ENCODE data around the gene HAND1.

The HAND1 gene

DNA sequence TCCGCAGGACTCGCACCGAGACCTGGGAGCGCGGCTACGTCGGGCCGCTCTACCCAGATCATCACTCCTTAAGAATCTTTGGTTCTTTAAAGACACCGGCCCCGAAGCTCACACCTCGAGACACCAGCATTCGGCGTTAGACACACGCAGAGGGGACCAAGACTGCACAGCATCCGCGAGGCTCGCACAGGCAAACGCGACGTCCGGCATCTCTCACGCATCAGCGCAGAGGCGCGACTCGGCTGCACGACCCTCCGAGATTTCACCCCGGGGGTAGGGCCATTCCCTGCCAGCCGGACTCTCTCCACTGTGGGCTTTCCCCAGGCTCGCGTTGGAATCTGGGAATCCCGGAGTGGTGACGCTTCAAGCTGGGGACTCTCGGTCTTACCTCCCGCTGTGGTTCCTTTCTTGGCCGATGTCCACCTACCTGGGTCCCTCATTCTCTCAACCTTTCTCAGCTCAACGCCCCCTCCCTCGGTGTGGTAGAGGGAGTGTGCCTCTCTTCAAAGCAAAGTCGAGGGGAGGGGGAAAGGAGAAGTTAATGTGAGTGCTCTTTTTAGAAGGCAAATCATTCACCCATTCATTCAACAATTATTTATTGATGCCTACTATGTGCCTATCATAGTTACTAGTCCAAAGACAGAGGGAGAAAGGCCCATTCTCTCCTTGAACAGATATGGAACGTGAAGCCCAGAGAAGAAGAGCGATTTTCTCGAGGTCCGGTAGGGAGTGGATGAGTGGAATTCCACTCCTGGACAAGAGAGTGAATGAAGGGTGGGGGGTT is 1.3 kb upstream of the HAND1 start:
- H3K9me3 ChIP-seq (ENCODE audit: control insufficient read depth, insufficient read depth, low read length): no peaks in the 10 kb centered on the region
- no peaks in the 10 kb centered on the region for H3K36me3 ChIP-seq (ENCODE audit: insufficient read depth, low read length)
- H3K9ac ChIP-seq (ENCODE audit: low read depth, low read length): peak overlapping the region; percentile 37; the same call in 1 of the 2 replicates
- peaks cover 32% of the 10 kb centered on the region for H3K4me1 ChIP-seq (ENCODE audit: insufficient read depth, low read length)

DNA sequence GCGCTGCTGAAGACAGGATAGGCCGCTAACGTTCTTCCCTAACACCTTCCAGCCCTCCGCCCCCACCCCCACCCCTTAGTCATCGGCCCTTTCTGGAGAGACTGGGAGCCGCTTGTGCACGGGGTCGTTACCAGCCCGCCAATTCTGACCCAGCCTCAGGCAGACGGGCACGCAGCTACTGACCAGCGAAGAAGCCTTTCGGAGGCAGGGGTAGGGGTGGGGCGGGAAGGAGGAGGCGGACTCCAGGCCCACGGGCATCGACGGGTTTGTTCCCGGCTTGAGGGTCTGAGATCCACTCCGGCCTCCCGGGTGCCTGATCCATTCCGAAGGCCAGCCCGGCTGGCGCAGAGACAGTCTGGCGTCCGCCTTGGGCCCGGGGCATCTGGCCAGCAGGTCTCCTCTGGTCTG is 729 bp upstream of the HAND1 start:
- Histone ChIP-seq H3K9ac (ENCODE audit: low read depth, low read length) (peak overlapping the region; percentile 37; the same call in 1 of the 2 replicates), H3K9me3 (ENCODE audit: control insufficient read depth, insufficient read depth, low read length) (no peaks in the 10 kb centered on the region), H3K4me1 (ENCODE audit: insufficient read depth, low read length) (peaks cover 33% of the 10 kb centered on the region), H3K36me3 (ENCODE audit: insufficient read depth, low read length) (no peaks in the 10 kb centered on the region)

DNA sequence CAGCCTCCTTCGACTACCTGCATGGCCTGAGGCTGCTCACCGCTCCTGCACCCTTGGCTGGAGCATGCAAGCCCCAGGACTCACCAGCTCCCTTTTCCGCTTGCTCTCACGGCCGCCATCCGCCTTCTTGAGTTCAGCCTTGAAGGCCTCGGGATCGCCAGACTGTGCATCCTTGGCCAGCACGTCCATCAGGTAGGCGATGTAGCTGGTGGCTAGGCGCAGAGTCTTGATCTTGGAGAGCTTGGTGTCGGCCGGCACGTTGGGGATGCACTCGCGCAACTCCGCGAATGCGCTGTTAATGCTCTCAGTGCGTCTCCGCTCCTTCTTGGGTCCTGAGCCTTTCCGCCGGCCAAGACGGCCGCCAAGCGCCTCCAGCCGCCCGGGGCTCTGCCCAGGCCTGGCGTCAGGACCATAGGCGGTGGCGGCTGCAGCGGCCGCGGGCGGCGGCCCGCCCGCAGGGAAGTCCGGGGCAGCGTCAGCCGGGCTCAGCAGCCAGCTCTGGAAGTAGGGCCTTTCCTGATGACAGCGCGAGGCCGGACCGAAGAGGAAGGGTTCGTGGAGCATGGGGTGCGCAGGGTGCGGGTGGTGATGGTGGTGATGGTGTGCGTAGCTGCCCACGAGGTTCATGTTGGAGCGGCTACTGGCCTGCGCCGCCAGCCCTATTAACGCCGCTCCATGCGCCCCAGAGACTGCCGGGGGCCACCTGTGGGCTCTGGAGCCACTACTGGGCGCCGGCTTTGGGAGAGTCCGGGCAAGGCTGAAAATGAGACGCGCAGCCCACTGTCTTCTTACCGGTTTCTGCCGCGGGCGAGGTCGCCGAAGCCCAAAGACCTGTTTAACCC is 424 bp downstream of the HAND1 start:
- Histone ChIP-seq H3K9ac (ENCODE audit: low read depth, low read length) (peak overlapping the region; percentile 37; the same call in 1 of the 2 replicates), H3K4me1 (ENCODE audit: insufficient read depth, low read length) (peaks cover 33% of the 10 kb centered on the region), H3K9me3 (ENCODE audit: control insufficient read depth, insufficient read depth, low read length) (no peaks in the 10 kb centered on the region), H3K36me3 (ENCODE audit: insufficient read depth, low read length) (no peaks in the 10 kb centered on the region)

DNA sequence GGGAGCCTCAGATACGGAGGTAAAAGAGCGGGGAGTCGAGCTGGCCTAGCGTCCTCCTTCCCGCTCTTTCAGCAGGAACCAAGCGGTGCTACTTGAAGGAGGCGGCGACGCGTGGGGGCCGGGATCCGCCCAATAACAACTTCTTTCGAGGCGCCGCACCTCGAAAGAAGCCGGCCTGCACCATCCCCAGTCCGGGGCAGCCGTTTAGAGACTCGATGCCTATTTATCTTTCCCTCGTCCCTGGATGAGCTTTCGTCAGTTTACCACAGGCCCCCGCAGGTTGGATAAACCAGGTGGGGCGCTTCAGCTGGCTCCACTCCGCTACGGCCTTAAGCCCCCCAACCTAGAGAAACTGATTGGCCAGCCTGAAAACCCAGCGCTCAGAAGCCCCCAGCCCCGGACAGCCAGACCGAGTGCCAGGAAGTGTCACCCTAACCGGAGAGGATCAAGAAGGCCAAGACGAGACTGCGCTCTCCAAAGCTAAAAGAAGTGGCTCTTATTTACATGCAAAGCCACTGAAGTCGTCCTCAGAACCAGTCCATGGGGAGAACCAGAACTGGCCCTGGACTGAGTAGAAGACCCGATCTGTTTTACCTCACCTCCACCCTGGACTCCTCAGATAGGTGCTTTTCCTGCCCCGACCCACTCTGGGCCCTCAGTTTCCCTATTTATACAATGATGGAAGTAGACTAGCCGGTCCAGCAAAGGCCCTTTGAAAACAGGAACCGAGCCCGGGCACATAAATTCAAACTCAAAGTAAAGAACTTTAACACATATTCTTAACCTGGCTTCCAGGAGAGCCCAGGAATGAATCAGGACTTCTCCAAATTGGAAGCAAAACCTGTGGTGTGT is 1.4 kb downstream of the HAND1 start:
- peak overlapping the region; percentile 28; the same call in 1 of the 2 replicates for H3K9ac ChIP-seq (ENCODE audit: low read depth, low read length)
- no peaks in the 10 kb centered on the region for H3K9me3 ChIP-seq (ENCODE audit: control insufficient read depth, insufficient read depth, low read length)
- H3K4me1 ChIP-seq (ENCODE audit: insufficient read depth, low read length): peaks cover 25% of the 10 kb centered on the region; the same call in 1 of the 2 replicates
- H3K36me3 ChIP-seq (ENCODE audit: insufficient read depth, low read length): no peaks in the 10 kb centered on the region

DNA sequence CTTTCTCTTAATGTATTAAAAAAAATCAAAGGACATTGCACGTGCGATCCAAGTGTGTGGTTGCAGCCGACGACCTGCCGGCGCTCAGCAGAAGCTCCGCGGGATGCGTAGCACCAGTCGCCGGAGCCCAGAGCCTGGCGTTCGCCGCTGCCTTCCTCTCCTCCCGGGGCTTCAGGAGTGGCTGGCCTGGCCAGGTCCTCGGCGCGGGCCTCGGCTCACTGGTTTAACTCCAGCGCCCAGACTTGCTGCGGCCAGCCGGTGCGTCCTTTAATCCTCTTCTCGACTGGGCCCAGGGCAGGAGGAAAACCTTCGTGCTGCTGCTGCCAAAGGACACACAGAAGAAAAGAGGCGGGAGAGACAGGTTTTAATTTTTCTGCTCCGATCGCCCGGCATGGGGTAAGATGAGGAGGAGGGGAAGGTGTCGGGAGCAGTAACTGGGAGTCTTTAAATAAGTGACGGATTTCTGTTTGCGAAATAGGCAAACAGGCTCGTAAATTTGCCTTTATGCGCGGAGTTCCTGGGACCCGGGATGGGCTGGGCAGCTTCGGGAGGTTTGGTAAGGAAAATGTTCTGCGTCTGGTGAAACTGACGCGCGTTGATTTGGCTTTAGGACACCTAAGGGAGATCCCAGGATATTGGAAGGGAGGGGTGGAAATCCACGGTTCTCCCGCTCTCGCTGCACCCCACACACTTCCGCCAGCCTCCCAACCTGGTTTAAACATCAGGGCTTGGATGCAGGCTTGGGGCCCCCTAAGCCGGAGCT is 2.3 kb downstream of the HAND1 start:
- Histone ChIP-seq H3K9me3 (ENCODE audit: control insufficient read depth, insufficient read depth, low read length) (no peaks in the 10 kb centered on the region), H3K4me1 (ENCODE audit: insufficient read depth, low read length) (peaks cover 25% of the 10 kb centered on the region; the same call in 1 of the 2 replicates), H3K9ac (ENCODE audit: low read depth, low read length) (peak overlapping the region; percentile 28; the same call in 1 of the 2 replicates), H3K36me3 (ENCODE audit: insufficient read depth, low read length) (no peaks in the 10 kb centered on the region)

DNA sequence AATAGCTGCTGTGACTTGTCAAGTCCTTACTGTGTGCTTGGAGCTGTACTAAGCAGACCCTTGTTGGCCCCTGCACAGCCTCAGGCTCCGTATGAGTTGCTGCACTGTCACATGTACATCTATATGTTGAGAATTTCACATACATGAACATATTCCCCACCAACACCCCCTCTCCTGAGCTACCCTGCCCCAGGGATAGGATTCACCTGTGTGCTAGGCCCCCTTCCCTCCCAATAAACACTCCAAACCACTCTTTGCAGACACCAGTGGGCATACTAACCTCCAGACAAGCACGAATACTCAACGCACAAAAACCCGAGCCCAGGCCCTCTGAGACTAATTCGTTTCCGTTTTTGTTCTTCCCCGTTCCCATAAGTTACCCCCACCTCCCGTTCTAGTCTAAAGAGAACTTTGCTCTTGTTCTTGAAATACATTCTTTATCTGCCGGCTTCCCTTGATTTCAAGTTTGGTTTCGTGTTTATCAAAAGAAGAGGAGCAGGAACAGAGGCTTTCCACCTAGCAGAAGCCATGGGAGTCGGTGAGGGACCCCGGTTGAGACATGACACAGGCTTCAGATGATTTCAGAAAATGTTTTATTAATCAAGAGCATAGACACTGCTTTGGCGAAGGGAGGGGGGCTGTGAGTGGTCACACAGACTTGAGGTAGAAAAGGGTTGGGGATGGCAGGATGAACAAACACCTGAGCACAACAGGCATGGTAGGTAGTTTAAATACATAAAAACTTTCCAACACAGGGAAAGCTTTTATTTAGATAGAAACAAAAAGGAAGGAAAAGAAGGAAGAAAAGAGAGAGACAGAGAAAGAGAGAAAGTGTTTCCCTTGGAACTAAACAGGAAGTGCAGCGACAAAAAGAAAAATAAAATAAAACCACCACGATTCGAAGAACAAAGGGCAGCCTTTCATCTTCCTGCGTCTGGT is 3.4 kb downstream of the HAND1 start:
- H3K9ac ChIP-seq (ENCODE audit: low read depth, low read length): no peak overlapping the region
- H3K9me3 ChIP-seq (ENCODE audit: control insufficient read depth, insufficient read depth, low read length): no peaks in the 10 kb centered on the region
- H3K36me3 ChIP-seq (ENCODE audit: insufficient read depth, low read length): no peaks in the 10 kb centered on the region
- H3K4me1 ChIP-seq (ENCODE audit: insufficient read depth, low read length): peaks cover 15% of the 10 kb centered on the region; the same call in 1 of the 2 replicates

DNA sequence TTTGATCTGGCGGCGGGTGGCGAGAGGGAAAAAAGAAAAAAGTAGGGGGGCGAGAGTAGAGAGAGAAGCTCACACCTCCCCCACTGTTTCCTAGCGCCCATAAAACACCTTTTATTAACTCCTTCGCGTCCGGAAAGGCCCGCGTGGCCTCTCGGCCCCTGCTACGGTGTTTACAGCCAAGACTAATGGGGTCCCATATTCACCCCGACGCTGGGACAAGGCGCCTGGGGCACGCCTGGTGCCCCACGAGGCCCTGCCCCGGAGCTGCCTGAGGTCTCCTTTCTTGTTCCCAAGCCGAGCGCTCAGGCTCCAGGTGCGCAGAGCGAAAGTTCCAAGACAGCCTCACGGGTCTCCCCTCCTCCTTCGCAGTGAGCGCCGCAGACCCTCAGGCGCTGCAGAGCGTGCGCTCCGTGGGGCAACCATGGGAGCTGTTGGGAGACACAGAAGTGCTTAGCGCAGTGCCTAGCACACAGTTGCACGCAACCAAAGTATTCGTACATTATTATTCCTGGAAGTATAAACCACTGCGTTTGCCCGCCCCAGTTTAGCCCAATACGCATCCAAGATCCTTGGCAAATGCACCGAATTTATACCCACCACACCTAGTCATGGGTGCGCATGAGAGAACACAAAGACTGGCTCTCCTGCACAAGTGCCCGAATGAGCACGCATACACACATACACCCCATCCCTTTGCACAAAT is 4.3 kb downstream of the HAND1 start:
- Histone ChIP-seq H3K9me3 (ENCODE audit: control insufficient read depth, insufficient read depth, low read length) (no peaks in the 10 kb centered on the region), H3K4me1 (ENCODE audit: insufficient read depth, low read length) (peaks cover 14% of the 10 kb centered on the region; the same call in 1 of the 2 replicates), H3K36me3 (ENCODE audit: insufficient read depth, low read length) (no peaks in the 10 kb centered on the region), H3K9ac (ENCODE audit: low read depth, low read length) (peak overlapping the region; percentile 24; the same call in 1 of the 2 replicates)

DNA sequence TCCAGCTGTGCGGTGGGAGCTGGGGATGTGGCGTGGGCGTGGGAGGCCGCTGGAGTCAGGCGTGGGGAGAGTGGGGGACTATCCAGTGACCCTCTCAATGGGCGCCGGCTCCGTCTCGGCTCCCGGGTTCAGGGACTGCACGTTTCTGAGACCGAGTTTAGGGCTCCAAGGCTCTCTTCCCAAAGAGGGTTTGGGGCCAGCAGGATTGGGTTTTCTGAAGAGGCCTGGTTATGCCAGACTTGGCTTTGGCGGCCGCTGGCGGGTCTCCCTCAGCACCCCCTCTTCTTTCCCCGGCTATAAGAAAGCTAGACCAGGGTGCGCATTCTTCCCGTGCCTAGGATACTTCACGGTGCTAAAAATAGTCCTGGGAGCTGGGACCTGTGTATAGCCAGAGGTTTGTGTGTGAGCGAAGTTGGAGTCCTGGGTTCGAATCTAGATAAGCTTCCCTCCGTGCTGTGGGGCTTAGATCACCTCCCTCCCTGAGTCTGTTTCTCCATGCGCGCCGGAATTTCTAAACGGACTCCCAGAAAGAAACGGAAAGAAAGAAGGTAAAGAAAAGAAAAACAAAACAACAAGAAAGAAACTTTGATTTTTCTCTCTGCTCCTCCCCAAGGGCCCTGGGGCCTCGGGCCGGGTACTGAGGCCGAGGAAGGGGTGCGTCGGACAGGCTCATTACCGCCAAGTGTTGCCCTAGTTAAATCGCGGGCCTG is 5.0 kb downstream of the HAND1 start:
- Histone ChIP-seq H3K4me1 (ENCODE audit: insufficient read depth, low read length) (peaks cover 17% of the 10 kb centered on the region), H3K9me3 (ENCODE audit: control insufficient read depth, insufficient read depth, low read length) (no peaks in the 10 kb centered on the region), H3K9ac (ENCODE audit: low read depth, low read length) (peak overlapping the region; percentile 24; the same call in 1 of the 2 replicates), H3K36me3 (ENCODE audit: insufficient read depth, low read length) (no peaks in the 10 kb centered on the region)

DNA sequence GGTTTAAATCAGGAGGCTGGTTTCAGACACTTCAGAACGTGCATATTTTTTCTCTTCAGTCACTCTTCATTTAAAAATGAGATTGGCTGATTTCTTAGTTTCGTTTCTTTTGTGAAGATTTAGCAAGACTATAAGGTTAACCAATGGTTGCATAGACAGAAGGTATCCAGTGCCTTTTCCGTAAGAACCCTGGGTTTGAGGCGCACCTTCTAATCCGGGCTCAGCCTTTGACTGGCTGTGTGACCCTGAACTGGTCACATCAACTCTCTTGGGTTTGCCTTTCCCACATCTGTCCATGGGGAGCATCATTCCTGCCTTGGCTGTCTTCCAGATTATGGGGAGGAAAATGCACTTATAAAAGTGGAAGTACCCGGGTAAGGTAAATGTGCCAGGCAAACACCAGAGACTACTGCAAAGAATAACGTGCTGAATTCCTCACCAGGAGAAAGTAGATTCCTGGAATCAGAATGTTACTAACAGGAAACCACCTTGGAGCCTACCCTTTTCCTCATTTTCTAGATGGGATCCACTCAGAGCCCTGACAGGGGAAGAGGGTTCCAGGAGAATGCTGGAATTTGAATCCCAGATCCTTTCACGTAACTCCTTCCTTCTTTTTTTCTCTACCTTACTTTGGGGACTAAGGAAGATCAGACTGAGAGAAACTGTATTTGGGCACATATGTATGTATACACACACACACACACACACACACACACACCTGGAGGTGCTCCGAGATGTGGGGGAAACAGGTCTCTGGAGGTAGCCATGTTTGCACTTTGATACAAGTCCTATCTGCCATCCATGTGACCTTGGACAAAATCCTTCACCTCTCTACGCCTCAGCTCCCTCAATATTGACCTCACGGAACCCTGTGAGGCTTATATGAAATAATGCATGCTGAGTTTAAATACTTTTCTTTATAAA is 6.8 kb downstream of the HAND1 start:
- H3K9me3 ChIP-seq (ENCODE audit: control insufficient read depth, insufficient read depth, low read length): no peaks in the 10 kb centered on the region
- H3K9ac ChIP-seq (ENCODE audit: low read depth, low read length): no peak overlapping the region
- H3K36me3 ChIP-seq (ENCODE audit: insufficient read depth, low read length): no peaks in the 10 kb centered on the region

DNA sequence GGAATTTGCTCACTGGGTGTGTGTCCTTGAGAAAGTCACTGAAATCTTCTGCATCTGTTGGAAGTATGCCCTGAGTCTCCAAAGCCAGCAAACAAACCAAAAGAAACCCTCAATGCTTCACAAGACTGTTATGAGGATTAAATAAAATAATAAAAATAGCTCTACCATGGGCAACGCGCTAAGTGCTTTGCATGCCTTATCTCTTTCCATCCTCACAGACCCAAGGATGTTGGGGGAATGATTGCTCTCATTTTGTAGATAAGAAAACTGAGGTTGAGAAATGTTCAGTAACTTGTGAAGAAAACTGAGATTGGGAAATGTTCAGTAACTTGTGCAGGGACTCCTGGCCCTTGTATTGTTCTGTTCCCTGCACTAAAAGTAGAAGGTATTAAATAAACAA is 7.9 kb downstream of the HAND1 start:
- no peaks in the 10 kb centered on the region for H3K36me3 ChIP-seq (ENCODE audit: insufficient read depth, low read length)
- H3K9me3 ChIP-seq (ENCODE audit: control insufficient read depth, insufficient read depth, low read length): no peaks in the 10 kb centered on the region
- no peak overlapping the region for H3K9ac ChIP-seq (ENCODE audit: low read depth, low read length)
- H3K4me1 ChIP-seq (ENCODE audit: insufficient read depth, low read length): peaks cover 11% of the 10 kb centered on the region

More for the DNA sequence above, 6.8 kb downstream of the HAND1 start:
- H3K4me1 ChIP-seq (ENCODE audit: insufficient read depth, low read length): peaks cover 11% of the 10 kb centered on the region
